Tibial artery (tissue), 4 donors: ENCODE measurements around the gene ATP6AP1.

Experiments used
- DNase-seq, 2 donors: peaks; one replicate each; pipeline ENCODE4 v3.0.0-alpha.2; 2019
- H3K27ac ChIP-seq, 2 donors: fragments of 200-600 bp; sonication (generic) in 1 of 2; 1 replicate in 1 of 2; 2 replicates in 1 of 2; pipeline ENCODE4 v1.5.1; 2018 to 2019; ENCODE audit warnings: mild to moderate bottlenecking in 1 of 2
- H3K27me3 ChIP-seq, 2 donors: fragments of 200-600 bp; sonication (generic) in 1 of 2; one replicate each; pipeline versions ENCODE4 v1.5.1 to v1.6.0; 2016 to 2019
- H3K36me3 ChIP-seq, 3 donors: fragments of 200-600 bp; sonication (generic) in 2 of 3; one replicate each; pipeline ENCODE4 v1.5.1; 2016 to 2019; ENCODE audit warnings: mild to moderate bottlenecking in 2 of 3
- H3K4me1 ChIP-seq, 4 donors: fragments of 200-600 bp; sonication (generic) in 2 of 4; 1 replicate in 3 of 4; 2 replicates in 1 of 4; pipeline ENCODE4 v1.5.1; 2016 to 2019
- H3K4me3 ChIP-seq, 2 donors: fragments of 200-600 bp; sonication (generic) in 1 of 2; 1 replicate in 1 of 2; 2 replicates in 1 of 2; pipeline ENCODE4 v1.5.1; 2018 to 2019; ENCODE audit warnings: mild to moderate bottlenecking in 2 of 2
- H3K9me3 ChIP-seq, 3 donors: fragments of 200-600 bp; sonication (generic) in 1 of 3; one replicate each; pipeline ENCODE4 v1.5.1; 2016 to 2019
- CTCF ChIP-seq, 2 experiments: fragments of 200-600 bp in 1 of 2; fragments of 450-650 bp in 1 of 2; IDR thresholded peaks; one replicate each; pipeline ENCODE4 v1.5.1; 2017 to 2019; ENCODE audit warnings: antibody characterized with exemption in 2 of 2, mild to moderate bottlenecking in 1 of 2, moderate library complexity in 1 of 2
- intact Hi-C: fragments of 100-400 bp; cut with DNase I; formaldehyde crosslinking; loops from one replicate; pipeline ENCODE4 v1.15.0; 2023; ENCODE audit warnings: low total_unique reads

Gene ATP6AP1

GRCh38 chrX:154430916-154431315 is 2.4 kb downstream of the ATP6AP1 start:
- Histone ChIP-seq H3K27me3 (no peaks in the 10 kb centered on the region), H3K27ac (no peak overlapping the region), H3K9me3 (no peaks in the 10 kb centered on the region), H3K4me3 (no peak overlapping the region), H3K36me3 (peaks cover 0 to 40% (median 20%) of the 10 kb centered on the region in 3 donors), H3K4me1 (peaks cover 0 to 24% (median 2%) of the 10 kb centered on the region in 4 donors)
- no peak for TF ChIP-seq CTCF (IDR thresholded peaks at IDR 0.05)
- intact Hi-C loops, result no loop called here
- no peak for DNase-seq

DNA sequence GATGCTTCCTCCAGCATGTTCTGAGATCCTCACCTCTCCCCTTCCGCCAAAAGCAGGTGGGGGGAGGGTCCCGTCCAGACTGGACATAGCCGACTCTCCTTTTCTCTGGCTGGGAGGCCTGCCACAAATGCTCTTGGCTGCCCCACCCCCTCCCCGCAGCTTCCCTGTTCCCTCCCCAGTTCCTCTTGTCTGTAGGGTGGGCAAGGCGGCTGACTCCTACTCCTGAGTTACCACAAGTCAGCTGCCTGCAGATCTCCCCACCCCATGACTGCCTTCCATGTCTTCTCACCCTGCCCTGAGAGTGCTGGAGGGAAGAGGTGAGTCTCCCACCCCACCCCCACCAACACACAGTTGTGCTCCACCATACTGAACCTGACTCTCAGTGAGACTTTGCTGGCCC is 2.9 kb downstream of the ATP6AP1 start:
- DNase-seq, result peak; percentile 48 to 76
- H3K27ac ChIP-seq, result no peak overlapping the region
- H3K9me3 ChIP-seq, result no peaks in the 10 kb centered on the region
- H3K4me3 ChIP-seq, result no peak overlapping the region
- intact Hi-C loops, result no loop called here
- peaks cover 0 to 41% (median 20%) of the 10 kb centered on the region in 3 donors for H3K36me3 ChIP-seq
- H3K4me1 ChIP-seq, result peaks cover 0 to 28% (median 2%) of the 10 kb centered on the region in 4 donors
- H3K27me3 ChIP-seq, result no peaks in the 10 kb centered on the region
- no peak for TF ChIP-seq CTCF (IDR thresholded peaks at IDR 0.05)

DNA sequence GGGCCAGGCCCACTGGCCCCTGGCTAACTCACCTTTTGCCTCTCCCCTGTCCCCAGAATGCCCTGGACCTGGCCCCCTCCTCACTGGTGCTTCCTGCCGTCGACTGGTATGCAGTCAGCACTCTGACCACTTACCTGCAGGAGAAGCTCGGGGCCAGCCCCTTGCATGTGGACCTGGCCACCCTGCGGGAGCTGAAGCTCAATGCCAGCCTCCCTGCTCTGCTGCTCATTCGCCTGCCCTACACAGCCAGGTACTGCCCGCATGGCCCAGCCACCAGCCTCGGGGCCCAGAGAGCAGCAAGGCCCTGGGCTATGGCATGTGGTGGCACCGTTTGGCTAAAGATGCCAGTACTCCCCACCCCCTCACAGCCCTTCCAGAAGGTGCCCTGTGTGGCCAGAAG is 3.7 kb downstream of the ATP6AP1 start:
- no peak overlapping the region for H3K27ac ChIP-seq
- no peaks in the 10 kb centered on the region for H3K9me3 ChIP-seq
- H3K4me1 ChIP-seq, result peaks cover 0 to 29% (median under 1%) of the 10 kb centered on the region in 4 donors
- peaks cover 0 to 41% (median 20%) of the 10 kb centered on the region in 3 donors for H3K36me3 ChIP-seq
- H3K27me3 ChIP-seq, result no peaks in the 10 kb centered on the region
- no peak for TF ChIP-seq CTCF (IDR thresholded peaks at IDR 0.05)
- intact Hi-C loops, result no loop called here
- DNase-seq, result no peak
- H3K4me3 ChIP-seq, result no peak overlapping the region

GRCh38 chrX:154433605-154434004 is 5.1 kb downstream of the ATP6AP1 start:
- no peak for TF ChIP-seq CTCF (IDR thresholded peaks at IDR 0.05)
- H3K27me3 ChIP-seq, result no peaks in the 10 kb centered on the region
- no peaks in the 10 kb centered on the region for H3K9me3 ChIP-seq
- no peak overlapping the region for H3K27ac ChIP-seq
- DNase-seq, result no peak
- intact Hi-C loops, result no loop called here
- H3K36me3 ChIP-seq, result peaks cover 0 to 41% (median 20%) of the 10 kb centered on the region in 3 donors
- H3K4me1 ChIP-seq, result peaks cover 0 to 32% (median 8%) of the 10 kb centered on the region in 4 donors
- H3K4me3 ChIP-seq, result no peak overlapping the region

DNA sequence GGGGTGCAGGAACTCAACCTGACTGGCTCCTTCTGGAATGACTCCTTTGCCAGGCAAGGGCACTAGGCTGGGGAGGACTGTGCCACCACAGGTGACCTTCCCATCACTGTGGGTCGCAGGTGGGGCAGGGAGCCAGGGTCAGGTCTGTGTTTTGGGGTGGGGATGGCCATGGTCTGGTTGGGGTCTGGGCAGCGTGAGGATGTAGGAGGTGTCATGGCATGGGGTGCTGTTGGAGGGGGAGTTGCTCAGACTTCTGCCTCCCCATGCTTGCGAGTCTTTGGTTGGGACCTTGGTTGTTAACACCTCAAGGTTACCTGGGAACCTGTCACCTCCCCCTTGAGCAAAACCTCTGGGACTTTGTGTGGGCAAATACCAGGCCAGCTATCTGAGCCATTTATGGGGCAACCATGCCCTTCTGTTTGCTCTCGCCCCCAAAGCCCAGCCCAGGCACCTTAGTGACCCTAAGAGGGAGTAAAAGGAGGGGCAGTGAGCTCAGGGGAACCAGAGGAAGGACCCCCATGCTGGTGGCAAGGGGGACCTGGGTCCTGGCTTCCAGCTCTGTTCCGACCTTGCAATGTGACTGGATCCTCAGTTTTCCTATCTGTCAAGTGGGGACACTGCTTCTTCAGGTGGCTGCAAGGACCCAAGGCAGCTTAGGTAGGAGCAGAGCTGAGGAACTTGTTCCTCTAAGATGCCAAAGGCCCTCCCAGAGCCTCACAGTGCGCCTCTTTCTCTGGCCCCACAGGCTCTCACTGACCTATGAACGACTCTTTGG is 6.1 kb downstream of the ATP6AP1 start:
- Histone ChIP-seq H3K36me3 (peaks cover 0 to 41% (median 20%) of the 10 kb centered on the region in 3 donors), H3K9me3 (no peaks in the 10 kb centered on the region), H3K27ac (no peak overlapping the region), H3K4me1 (peaks cover 0 to 32% (median 14%) of the 10 kb centered on the region in 4 donors), H3K27me3 (no peaks in the 10 kb centered on the region), H3K4me3 (no peak overlapping the region)
- intact Hi-C loops, result no loop called here
- TF ChIP-seq CTCF (IDR thresholded peaks at IDR 0.05), result no peak
- DNase-seq, result no peak
